ENCODE measurements around the gene RFC4.

GRCh38 chr3:186825294-186825821 lies 19.1 kb upstream of the RFC4 start:
- no peak for TF ChIP-seq CTCF (conservative IDR thresholded peaks at IDR 0.05; ENCODE audit: low read depth, low read length)
- no peak for TF ChIP-seq EZH2 (IDR thresholded peaks at IDR 0.05; ENCODE audit: borderline replicate concordance, low read depth, low read length, poor library complexity, severe bottlenecking)
